GM12878 (cell line): ENCODE data around the gene MITF.

Experiments used
- BACH1 ChIP-seq: fragments of 450-650 bp; IDR thresholded peaks from 2 replicates; pipeline ENCODE4 v1.6.1; 2017; ENCODE audit warnings: mild to moderate bottlenecking, borderline replicate concordance
- CTCF ChIP-seq, 3 experiments: IDR thresholded peaks in 2 of 3; conservative IDR thresholded peaks in 1 of 3; 2 replicates each; pipeline ENCODE4 v1.5.1; 2011; ENCODE audit warnings: low read depth in 3 of 3, low read length in 3 of 3, mild to moderate bottlenecking in 3 of 3, control low read depth in 2 of 3, moderate library complexity in 2 of 3, inconsistent platforms in 1 of 3, mixed read lengths in 1 of 3; ENCODE audit not compliant: control insufficient read depth in 2 of 3, insufficient read depth in 1 of 3; ENCODE audit errors: extremely low read depth in 1 of 3
- MAX ChIP-seq: IDR thresholded peaks from 2 replicates; pipeline ENCODE4 v1.6.1; 2012; ENCODE audit warnings: low read depth, low read length, improper control_type of control experiment
- RELA ChIP-seq: fragments of 450-650 bp; IDR thresholded peaks from 2 replicates; pipeline ENCODE4 v1.8.0; 2014; ENCODE audit warnings: borderline replicate concordance; ENCODE audit not compliant: partially characterized antibody
- REST ChIP-seq: IDR thresholded peaks from 2 replicates; pipeline ENCODE4 v1.6.1; 2012; ENCODE audit warnings: mild to moderate bottlenecking, low read depth, low read length
- STAT1 ChIP-seq: fragments of 450-650 bp; conservative IDR thresholded peaks from 2 replicates; pipeline ENCODE4 v1.6.1; 2014; ENCODE audit warnings: antibody characterized with exemption, mild to moderate bottlenecking

- TF ChIP-seq BACH1 = no peak
- no peak for TF ChIP-seq REST
- no peak for TF ChIP-seq CTCF (IDR thresholded peaks at IDR 0.05 in 2 of 3, conservative IDR thresholded peaks at IDR 0.05 in 1 of 3; ENCODE audit: control insufficient read depth in 2 of 3, extremely low read depth in 1 of 3, insufficient read depth in 1 of 3, low read depth in 3 of 3, low read length in 3 of 3)
- TF ChIP-seq RELA = no peak
- no peak for TF ChIP-seq STAT1
- TF ChIP-seq MAX = no peak
Observed at GRCh38 chr3:69927571-69927970, 188.3 kb downstream of the MITF start.
